ENCODE data around the gene MPLKIP. TPM values are rescaled to one million over a fixed set of nuclear protein-coding genes. Genes with fewer than 3 reads are reported as not detected.

Gene MPLKIP
- total and polyA plus RNA-seq, 2 of the 4 experiments (the other 2 are of a cell fraction) = 12.7 to 28.9 TPM

DNA sequence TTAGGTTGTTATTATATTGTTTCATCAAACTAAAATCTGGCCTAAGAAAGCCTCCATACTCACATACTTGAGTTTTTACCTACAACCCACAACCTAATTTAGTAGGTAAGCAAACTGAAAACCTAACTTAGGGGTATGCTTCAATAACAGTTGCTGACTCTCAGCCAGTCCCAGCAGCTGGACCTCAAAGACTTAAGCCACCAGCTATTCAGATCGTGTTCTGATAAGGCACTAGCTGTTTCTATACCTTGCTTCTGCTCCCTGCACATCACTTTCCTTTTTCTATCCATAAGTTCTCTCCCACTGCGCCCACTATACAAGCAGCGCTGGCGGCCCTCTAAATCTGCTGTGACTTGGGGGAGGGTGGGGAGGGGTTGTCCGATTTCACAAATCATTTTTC, 42.6 kb upstream of the MPLKIP start:
- Histone ChIP-seq H2BK15ac (ENCODE audit: low read depth, low read length) (no peak overlapping the region), H2AFZ (replicated peaks; ENCODE audit: low read length, poor library complexity) (no peak overlapping the region), H2BK5ac (ENCODE audit: low read depth, low read length, poor library complexity, severe bottlenecking) (no peak overlapping the region), H3K4me3 (ENCODE audit: insufficient read depth, low read depth, low read length) (no peak overlapping the region), H2AK9ac (replicated peaks; ENCODE audit: low read depth, low read length, poor library complexity) (no peak overlapping the region), H3K27me3 (ENCODE audit: control insufficient read depth, insufficient read depth, low read length) (no peaks in the 10 kb centered on the region), H3K18ac (ENCODE audit: low read depth, low read length) (no peak overlapping the region), H3K79me1 (ENCODE audit: low read depth in 1 of 2, low read length in 2 of 2) (no peaks in the 10 kb centered on the region), H3K4ac (ENCODE audit: low read depth, low read length) (no peak overlapping the region), H2BK20ac (ENCODE audit: low read depth, low read length) (no peak overlapping the region), H3K23ac (ENCODE audit: low read depth, low read length) (no peak overlapping the region), H4K5ac (ENCODE audit: low read depth, low read length) (no peak overlapping the region), H3K56ac (ENCODE audit: extremely low read depth, insufficient read depth, low read length) (no peak overlapping the region), H4K91ac (ENCODE audit: insufficient read depth, low read depth, low read length) (no peak overlapping the region), H4K8ac (ENCODE audit: low read depth in 2 of 2, low read length in 2 of 2) (no peak overlapping the region), H3K4me1 (ENCODE audit: control insufficient read depth, insufficient read depth, low read length) (no peaks in the 10 kb centered on the region), H3K36me3 (ENCODE audit: control insufficient read depth, insufficient read depth, low read length) (no peaks in the 10 kb centered on the region), H3K9me3 (ENCODE audit: control insufficient read depth, insufficient read depth, low read length) (no peaks in the 10 kb centered on the region), H3K14ac (replicated peaks; ENCODE audit: low read depth, low read length) (no peak overlapping the region), H3K9ac (ENCODE audit: low read depth, low read length) (no peak overlapping the region), H2BK120ac (ENCODE audit: low read depth, low read length) (no peak overlapping the region), H3K9me1 (ENCODE audit: insufficient read depth, low read length) (no peaks in the 10 kb centered on the region), H2AK5ac (ENCODE audit: low read depth, low read length) (no peak overlapping the region), H3K27ac (ENCODE audit: insufficient read depth, low read length) (no peak overlapping the region), H3K4me2 (ENCODE audit: low read depth, low read length) (no peak overlapping the region), H4K20me1 (ENCODE audit: insufficient read depth, low read length) (no peaks in the 10 kb centered on the region)
- DNase-seq = no peak
- in situ Hi-C loops (cut with MboI; ENCODE audit: low sequenced_read_pairs) (no loop called here), intact Hi-C loops (cut with micrococcal nuclease) (no loop called here), dilution Hi-C loops (cut with HindIII; ENCODE audit: low sequenced_read_pairs, unreplicated experiment) (no loop called here)
- BruUV-seq (replicated peaks) = no TSS peak
- POLR2A ChIA-PET (ENCODE audit: unreplicated experiment) = no interaction called here
- CTCF ChIA-PET = no interaction called here
- 67% methylated on average over 1 of the region's 5 CpGs; no CpG with 5 or more reads in 1 of the 2 experiments for WGBS, 2 experiments (ENCODE audit: extremely low coverage in 2 of 2, insufficient read length in 1 of 2)
- no peak for TF ChIP-seq POLR2A (IDR thresholded peaks at IDR 0.05; ENCODE audit: low read depth, low read length)
- TF ChIP-seq, protein P1, sequence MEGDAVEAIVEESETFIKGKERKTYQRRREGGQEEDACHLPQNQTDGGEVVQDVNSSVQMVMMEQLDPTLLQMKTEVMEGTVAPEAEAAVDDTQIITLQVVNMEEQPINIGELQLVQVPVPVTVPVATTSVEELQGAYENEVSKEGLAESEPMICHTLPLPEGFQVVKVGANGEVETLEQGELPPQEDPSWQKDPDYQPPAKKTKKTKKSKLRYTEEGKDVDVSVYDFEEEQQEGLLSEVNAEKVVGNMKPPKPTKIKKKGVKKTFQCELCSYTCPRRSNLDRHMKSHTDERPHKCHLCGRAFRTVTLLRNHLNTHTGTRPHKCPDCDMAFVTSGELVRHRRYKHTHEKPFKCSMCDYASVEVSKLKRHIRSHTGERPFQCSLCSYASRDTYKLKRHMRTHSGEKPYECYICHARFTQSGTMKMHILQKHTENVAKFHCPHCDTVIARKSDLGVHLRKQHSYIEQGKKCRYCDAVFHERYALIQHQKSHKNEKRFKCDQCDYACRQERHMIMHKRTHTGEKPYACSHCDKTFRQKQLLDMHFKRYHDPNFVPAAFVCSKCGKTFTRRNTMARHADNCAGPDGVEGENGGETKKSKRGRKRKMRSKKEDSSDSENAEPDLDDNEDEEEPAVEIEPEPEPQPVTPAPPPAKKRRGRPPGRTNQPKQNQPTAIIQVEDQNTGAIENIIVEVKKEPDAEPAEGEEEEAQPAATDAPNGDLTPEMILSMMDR (conservative IDR thresholded peaks at IDR 0.05; ENCODE audit: low read depth, low read length) = no peak
- TF ChIP-seq RAD21 (IDR thresholded peaks at IDR 0.05; ENCODE audit: low read length) = no peak
- TF ChIP-seq RFX5 (IDR thresholded peaks at IDR 0.05; ENCODE audit: low read depth, low read length) = no peak
- TF ChIP-seq SMC3 (IDR thresholded peaks at IDR 0.05; ENCODE audit: low read depth, low read length) = no peak
- TF ChIP-seq MXI1 (IDR thresholded peaks at IDR 0.05; ENCODE audit: borderline replicate concordance, low read depth, low read length) = no peak
- TF ChIP-seq NFE2L2 (IDR thresholded peaks at IDR 0.05; ENCODE audit: low read depth, low read length) = no peak
- no peak for TF ChIP-seq FOS (IDR thresholded peaks at IDR 0.05; ENCODE audit: low read depth, low read length)
- TF ChIP-seq MAFK (IDR thresholded peaks at IDR 0.05; ENCODE audit: low read depth, low read length) = no peak
- TF ChIP-seq CHD1 (IDR thresholded peaks at IDR 0.05; ENCODE audit: low read depth, low read length) = no peak
- no peak for TF ChIP-seq CEBPB (IDR thresholded peaks at IDR 0.05; ENCODE audit: low read depth, low read length)
- TF ChIP-seq, protein P2, sequence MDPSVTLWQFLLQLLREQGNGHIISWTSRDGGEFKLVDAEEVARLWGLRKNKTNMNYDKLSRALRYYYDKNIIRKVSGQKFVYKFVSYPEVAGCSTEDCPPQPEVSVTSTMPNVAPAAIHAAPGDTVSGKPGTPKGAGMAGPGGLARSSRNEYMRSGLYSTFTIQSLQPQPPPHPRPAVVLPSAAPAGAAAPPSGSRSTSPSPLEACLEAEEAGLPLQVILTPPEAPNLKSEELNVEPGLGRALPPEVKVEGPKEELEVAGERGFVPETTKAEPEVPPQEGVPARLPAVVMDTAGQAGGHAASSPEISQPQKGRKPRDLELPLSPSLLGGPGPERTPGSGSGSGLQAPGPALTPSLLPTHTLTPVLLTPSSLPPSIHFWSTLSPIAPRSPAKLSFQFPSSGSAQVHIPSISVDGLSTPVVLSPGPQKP (IDR thresholded peaks at IDR 0.05; ENCODE audit: borderline replicate concordance, low read depth, low read length) = no peak
- TF ChIP-seq RCOR1 (IDR thresholded peaks at IDR 0.05; ENCODE audit: insufficient replicate concordance, low read length) = no peak
- no peak for ATAC-seq (ENCODE audit: low read depth)

Data from IMR-90 (cell line).